ENCODE results near the gene STKLD1.

Gene STKLD1

GRCh38 chr9:133417541-133418461, 41.6 kb downstream of the STKLD1 start, which contains the start of gene REXO4:
TSS of gene REXO4 (minus strand) at chr9:133418010. CDS start at chr9:133417844, 166 bp downstream.
- peak; percentile 92 for DNase-seq (ENCODE audit: low spot score)

GRCh38 chr9:133419005-133419404, 42.8 kb downstream of the STKLD1 start:
- no peak for DNase-seq (ENCODE audit: low spot score)

GRCh38 chr9:133420392-133420827, 44.2 kb downstream of the STKLD1 start:
- no peak for DNase-seq (ENCODE audit: low spot score)

GRCh38 chr9:133421615-133422542, 45.7 kb downstream of the STKLD1 start, which contains the start of gene ADAMTS13:
TSS of gene ADAMTS13 (plus strand) at chr9:133422367. CDS start at chr9:133422444, 77 bp downstream.
- DNase-seq (ENCODE audit: low spot score) = no peak

GRCh38 chr9:133423216-133423615, 47.0 kb downstream of the STKLD1 start:
- no peak for DNase-seq (ENCODE audit: low spot score)

GRCh38 chr9:133424187-133424586, 48.0 kb downstream of the STKLD1 start:
- DNase-seq (ENCODE audit: low spot score) = no peak

- DNase-seq (ENCODE audit: low spot score) = no peak
Observed at GRCh38 chr9:133425049-133425632, 49.0 kb downstream of the STKLD1 start.

- DNase-seq (ENCODE audit: low spot score) = no peak
Observed at GRCh38 chr9:133426011-133426410, 49.8 kb downstream of the STKLD1 start.

GRCh38 chr9:133427658-133428348, 51.6 kb downstream of the STKLD1 start:
- DNase-seq (ENCODE audit: low spot score) = no peak

GRCh38 chr9:133428617-133429101, 52.5 kb downstream of the STKLD1 start:
- peak; percentile 55 for DNase-seq (ENCODE audit: low spot score)

- no peak for DNase-seq (ENCODE audit: low spot score)
Observed at GRCh38 chr9:133429214-133429613, 53.0 kb downstream of the STKLD1 start.

- peak; percentile 65 for DNase-seq (ENCODE audit: low spot score)
Observed at GRCh38 chr9:133429641-133430161, 53.5 kb downstream of the STKLD1 start.

GRCh38 chr9:133430244-133430643, 54.1 kb downstream of the STKLD1 start:
- no peak for DNase-seq (ENCODE audit: low spot score)

GRCh38 chr9:133433351-133433843, 57.2 kb downstream of the STKLD1 start:
- no peak for DNase-seq (ENCODE audit: low spot score)

GRCh38 chr9:133436681-133437080, 60.5 kb downstream of the STKLD1 start:
- no peak for DNase-seq (ENCODE audit: low spot score)

GRCh38 chr9:133437753-133438531, 61.8 kb downstream of the STKLD1 start:
- no peak for DNase-seq (ENCODE audit: low spot score)

GRCh38 chr9:133439337-133439736, 63.2 kb downstream of the STKLD1 start:
- DNase-seq (ENCODE audit: low spot score) = no peak

- no peak for DNase-seq (ENCODE audit: low spot score)
Observed at GRCh38 chr9:133440874-133441273, 64.7 kb downstream of the STKLD1 start.

- no peak for DNase-seq (ENCODE audit: low spot score)
Observed at GRCh38 chr9:133441571-133441970, 65.4 kb downstream of the STKLD1 start.

GRCh38 chr9:133443248-133443647, 67.1 kb downstream of the STKLD1 start:
- no peak for DNase-seq (ENCODE audit: low spot score)
